MM.1S (cell line): Measurements from ENCODE around the gene RIPPLY3.
A peak's percentile ranks its signal among the peaks of the same experiment; 100 is the strongest.

Source experiments
- DNase-seq: peaks from one replicate; pipeline ENCODE4 v3.0.0-alpha.2; 2015
- H2AFZ ChIP-seq: fragments of 300-600 bp; sonication (generic); 2 replicates; pipeline ENCODE4 v1.6.0; 2016; ENCODE audit warnings: antibody characterized with exemption, low read length
- H3F3A ChIP-seq: fragments of 300-600 bp; sonication (generic); 2 replicates; pipeline ENCODE4 v1.6.1; 2016; ENCODE audit warnings: mild to moderate bottlenecking, antibody characterized with exemption, low read length, moderate library complexity, mixed read lengths; ENCODE audit not compliant: insufficient read depth
- H3K27ac ChIP-seq: fragments of 300-600 bp; sonication (generic); 2 replicates; pipeline ENCODE4 v1.5.1; 2016; ENCODE audit warnings: mild to moderate bottlenecking, low read length
- H3K27me3 ChIP-seq: fragments of 300-600 bp; sonication (generic); replicated peaks from 2 replicates; pipeline ENCODE4 v1.6.0; 2016; ENCODE audit warnings: low read length; ENCODE audit not compliant: insufficient read depth
- H3K36me3 ChIP-seq: fragments of 300-600 bp; sonication (generic); replicated peaks from 2 replicates; pipeline ENCODE4 v1.6.1; 2016; ENCODE audit warnings: mild to moderate bottlenecking, low read length, mixed read lengths; ENCODE audit not compliant: insufficient read depth
- H3K4me1 ChIP-seq: fragments of 300-600 bp; sonication (generic); 2 replicates; pipeline ENCODE4 v1.6.1; 2016; ENCODE audit warnings: low read length, mixed read lengths
- H3K4me2 ChIP-seq: fragments of 300-600 bp; sonication (generic); 2 replicates; pipeline ENCODE4 v1.6.0; 2016; ENCODE audit warnings: low read depth, low read length
- H3K4me3 ChIP-seq: fragments of 300-600 bp; sonication (generic); 2 replicates; pipeline ENCODE4 v1.5.1; 2016; ENCODE audit warnings: low read length, mixed read lengths
- H3K79me2 ChIP-seq: fragments of 300-600 bp; sonication (generic); 2 replicates; pipeline ENCODE4 v1.6.1; 2016; ENCODE audit warnings: mixed run types, low read length, mixed read lengths
- H3K9ac ChIP-seq: fragments of 300-600 bp; sonication (generic); 2 replicates; pipeline ENCODE4 v1.6.1; 2016; ENCODE audit warnings: low read length, mixed read lengths
- H3K9me2 ChIP-seq: fragments of 300-600 bp; sonication (generic); replicated peaks from 2 replicates; pipeline ENCODE4 v1.6.1; 2016; ENCODE audit warnings: mild to moderate bottlenecking, low read length, mixed read lengths; ENCODE audit not compliant: insufficient read depth
- H3K9me3 ChIP-seq: fragments of 300-600 bp; sonication (generic); replicated peaks from 2 replicates; pipeline ENCODE4 v1.6.1; 2016; ENCODE audit warnings: mild to moderate bottlenecking, low read length, mixed read lengths; ENCODE audit not compliant: insufficient read depth
- H4K20me1 ChIP-seq: fragments of 300-600 bp; sonication (generic); 2 replicates; pipeline ENCODE4 v1.6.1; 2016; ENCODE audit warnings: mild to moderate bottlenecking, low read length, moderate library complexity, mixed read lengths; ENCODE audit not compliant: insufficient read depth
- CTCF ChIP-seq: fragments of 300-600 bp; sonication (generic); IDR thresholded peaks from 2 replicates; pipeline ENCODE4 v1.5.1; 2016; ENCODE audit warnings: antibody characterized with exemption, low read length, mixed read lengths
- EZH2 ChIP-seq: fragments of 300-600 bp; sonication (generic); optimal IDR thresholded peaks from 2 replicates; pipeline ENCODE3; 2017; ENCODE audit warnings: low read depth, mild to moderate bottlenecking, antibody characterized with exemption, low read length, mixed read lengths
- EZH2phosphoT487 ChIP-seq: fragments of 300-600 bp; sonication (generic); IDR thresholded peaks from 2 replicates; pipeline ENCODE4 v1.6.1; 2018; ENCODE audit warnings: antibody characterized with exemption, low read length

The RIPPLY3 gene, protein sequence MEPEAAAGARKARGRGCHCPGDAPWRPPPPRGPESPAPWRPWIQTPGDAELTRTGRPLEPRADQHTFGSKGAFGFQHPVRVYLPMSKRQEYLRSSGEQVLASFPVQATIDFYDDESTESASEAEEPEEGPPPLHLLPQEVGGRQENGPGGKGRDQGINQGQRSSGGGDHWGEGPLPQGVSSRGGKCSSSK

DNA sequence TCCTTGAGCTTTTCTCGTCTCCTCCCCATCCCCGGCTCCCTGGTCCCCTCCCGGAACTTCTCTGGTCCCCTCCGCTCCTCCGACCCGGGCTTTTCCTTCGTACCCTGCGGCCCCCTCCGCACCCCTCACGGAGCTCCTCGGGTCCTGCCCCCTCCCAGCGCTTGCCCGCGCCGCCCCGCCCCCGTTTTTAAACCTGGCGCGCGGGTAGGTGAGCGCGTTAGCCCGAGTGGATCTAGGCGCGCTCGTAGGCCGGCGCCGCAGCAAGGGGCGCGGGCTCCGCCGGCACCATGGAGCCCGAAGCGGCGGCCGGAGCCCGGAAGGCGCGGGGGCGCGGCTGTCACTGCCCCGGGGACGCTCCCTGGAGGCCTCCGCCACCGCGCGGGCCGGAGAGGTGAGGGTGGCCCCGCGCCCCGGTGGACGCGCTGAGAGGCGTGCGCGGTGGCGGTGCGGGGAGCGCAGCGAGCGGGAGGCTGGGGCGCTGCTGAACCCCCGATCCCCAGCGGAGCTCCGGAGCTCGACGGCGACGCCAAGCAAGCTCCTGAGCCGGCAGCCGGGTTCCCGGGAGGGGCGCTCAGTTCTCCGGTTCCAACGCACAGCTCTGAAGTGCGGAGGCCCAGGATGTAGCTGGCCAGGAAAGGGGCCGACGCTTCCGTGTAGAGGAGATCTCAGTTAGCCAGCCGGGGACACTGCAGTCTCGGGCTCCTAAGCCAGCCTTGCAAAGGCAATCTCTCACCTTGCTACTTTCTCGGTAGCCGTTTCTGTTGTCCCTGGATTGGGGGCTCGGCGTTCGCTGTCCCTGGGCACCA lies at the start of gene RIPPLY3:
TSS of gene RIPPLY3 (plus strand) at position 217 of the 806 bp plus-strand sequence. CDS start at position 288, 71 bp downstream.
- H3K9me3 ChIP-seq: no peaks in the 10 kb centered on the region
- no peaks in the 10 kb centered on the region for H3K36me3 ChIP-seq
- H3K9me2 ChIP-seq: no peaks in the 10 kb centered on the region
- no peak within 1 kb of the TSS for H3K9ac ChIP-seq
- no peak within 1 kb of the TSS for H3K4me2 ChIP-seq
- H3F3A ChIP-seq: peaks cover 6% of the 10 kb centered on the region; the same call in 1 of the 2 replicates
- H3K4me3 ChIP-seq: no peak within 1 kb of the TSS
- H3K27me3 ChIP-seq: no peaks in the 10 kb centered on the region
- H3K79me2 ChIP-seq: no peaks in the 10 kb centered on the region
- no peak for DNase-seq
- TF ChIP-seq EZH2 (no peak), EZH2phosphoT487 (no peak), CTCF (no peak)
- H4K20me1 ChIP-seq: no peaks in the 10 kb centered on the region
- H2AFZ ChIP-seq: peak within 1 kb of the TSS; percentile 34; the same call in 1 of the 2 replicates
- H3K4me1 ChIP-seq: no peaks in the 10 kb centered on the region
- no peak within 1 kb of the TSS for H3K27ac ChIP-seq

- Histone ChIP-seq H3F3A (no peaks in the 10 kb centered on the region), H3K4me1 (peaks cover 5% of the 10 kb centered on the region), H3K9ac (no peak overlapping the region), H3K27ac (no peak overlapping the region), H3K36me3 (no peaks in the 10 kb centered on the region), H2AFZ (no peak overlapping the region), H3K79me2 (no peaks in the 10 kb centered on the region), H3K9me2 (no peaks in the 10 kb centered on the region), H3K27me3 (no peaks in the 10 kb centered on the region), H4K20me1 (no peaks in the 10 kb centered on the region), H3K4me2 (no peak overlapping the region), H3K9me3 (no peaks in the 10 kb centered on the region), H3K4me3 (no peak overlapping the region)
- peak; percentile 19 for DNase-seq
- TF ChIP-seq EZH2phosphoT487 (no peak), EZH2 (no peak), CTCF (no peak)
Measured at GRCh38 chr21:36959020-36959835, 47.3 kb upstream of the RIPPLY3 start.

DNA sequence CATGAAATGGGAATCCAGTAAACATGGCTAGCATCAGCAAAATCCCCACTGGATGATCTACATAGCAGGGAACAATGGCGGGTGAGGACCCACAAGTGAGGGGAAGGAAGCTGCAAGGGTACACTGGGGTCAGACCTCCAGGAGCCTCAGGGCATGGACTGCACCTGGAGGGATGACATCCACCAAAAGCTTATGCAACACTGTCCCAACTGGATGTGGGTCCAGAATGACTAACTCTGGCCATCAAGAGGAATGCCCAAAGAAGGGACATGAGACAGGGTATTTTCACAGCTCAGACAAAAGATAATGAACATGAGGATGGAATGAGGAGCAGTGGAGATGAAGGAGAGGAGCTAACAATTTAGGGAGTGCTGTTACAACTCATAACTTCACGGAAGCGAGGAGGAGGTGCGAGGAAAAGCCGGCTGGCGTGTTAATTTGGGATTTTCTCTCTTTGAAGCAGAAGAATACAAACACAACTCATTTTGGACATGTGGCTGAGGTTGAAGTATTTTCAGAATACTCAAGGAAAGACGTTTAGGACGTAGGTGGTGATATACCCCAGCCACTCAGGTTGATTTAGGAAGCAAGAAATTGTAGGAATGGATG lies 45.7 kb upstream of the RIPPLY3 start:
- H3K79me2 ChIP-seq: no peaks in the 10 kb centered on the region
- H3K9me2 ChIP-seq: no peaks in the 10 kb centered on the region
- peaks cover 11% of the 10 kb centered on the region for H3K4me1 ChIP-seq
- H3K4me2 ChIP-seq: no peak overlapping the region
- H3K9ac ChIP-seq: no peak overlapping the region
- no peak overlapping the region for H3K27ac ChIP-seq
- DNase-seq: no peak
- no peak overlapping the region for H2AFZ ChIP-seq
- no peaks in the 10 kb centered on the region for H3K36me3 ChIP-seq
- H4K20me1 ChIP-seq: no peaks in the 10 kb centered on the region
- H3K4me3 ChIP-seq: no peak overlapping the region
- no peak for TF ChIP-seq EZH2
- TF ChIP-seq CTCF: no peak
- TF ChIP-seq EZH2phosphoT487: no peak
- no peaks in the 10 kb centered on the region for H3K27me3 ChIP-seq
- H3F3A ChIP-seq: no peaks in the 10 kb centered on the region
- no peaks in the 10 kb centered on the region for H3K9me3 ChIP-seq
